GM18907 (cell line): Measurements from ENCODE around the gene SLC6A12.
"Not testable (repeated sequence)": the region's sequence is repeated elsewhere in the genome, so short reads cannot be mapped to it uniquely, and the experiment has no call there.

Experiments used
- ATAC-seq: cut with Tn5 transposase; IDR thresholded peaks from one replicate; pipeline ENCODE4 v1.9.1; 2021; ENCODE audit warnings: mild to moderate bottlenecking, moderate library complexity; ENCODE audit not compliant: unreplicated experiment

The SLC6A12 gene

GRCh38 chr12:218728-219590 is 5.0 kb upstream of the SLC6A12 start:
- ATAC-seq: no peak

GRCh38 chr12:218221-218620 is 4.3 kb upstream of the SLC6A12 start:
- ATAC-seq: no peak

GRCh38 chr12:217029-217428 is 3.1 kb upstream of the SLC6A12 start:
- not testable (repeated sequence) for ATAC-seq

- no peak for ATAC-seq
Measured at GRCh38 chr12:215116-215515, 1.2 kb upstream of the SLC6A12 start.

DNA sequence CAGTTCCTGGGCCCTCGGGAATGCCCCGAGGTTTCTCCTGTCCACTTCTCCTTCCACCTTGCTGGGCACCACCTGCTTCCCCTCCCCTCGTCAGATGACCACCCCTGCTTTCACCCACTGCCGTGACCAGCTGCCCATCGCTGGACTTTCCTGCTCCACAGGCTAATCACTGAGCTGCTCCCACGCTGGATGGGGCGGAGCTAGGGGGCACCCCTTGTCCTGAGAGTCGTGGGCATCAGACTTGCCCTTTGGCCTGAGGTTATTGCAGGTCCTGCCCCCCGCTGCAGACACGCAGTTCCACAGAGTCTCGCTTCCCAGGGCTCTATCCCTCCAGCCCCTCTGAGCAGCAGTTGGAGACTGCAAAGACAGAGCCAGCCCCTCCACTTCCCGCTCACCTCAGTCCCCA is 427 bp downstream of the SLC6A12 start:
- ATAC-seq: no peak

DNA sequence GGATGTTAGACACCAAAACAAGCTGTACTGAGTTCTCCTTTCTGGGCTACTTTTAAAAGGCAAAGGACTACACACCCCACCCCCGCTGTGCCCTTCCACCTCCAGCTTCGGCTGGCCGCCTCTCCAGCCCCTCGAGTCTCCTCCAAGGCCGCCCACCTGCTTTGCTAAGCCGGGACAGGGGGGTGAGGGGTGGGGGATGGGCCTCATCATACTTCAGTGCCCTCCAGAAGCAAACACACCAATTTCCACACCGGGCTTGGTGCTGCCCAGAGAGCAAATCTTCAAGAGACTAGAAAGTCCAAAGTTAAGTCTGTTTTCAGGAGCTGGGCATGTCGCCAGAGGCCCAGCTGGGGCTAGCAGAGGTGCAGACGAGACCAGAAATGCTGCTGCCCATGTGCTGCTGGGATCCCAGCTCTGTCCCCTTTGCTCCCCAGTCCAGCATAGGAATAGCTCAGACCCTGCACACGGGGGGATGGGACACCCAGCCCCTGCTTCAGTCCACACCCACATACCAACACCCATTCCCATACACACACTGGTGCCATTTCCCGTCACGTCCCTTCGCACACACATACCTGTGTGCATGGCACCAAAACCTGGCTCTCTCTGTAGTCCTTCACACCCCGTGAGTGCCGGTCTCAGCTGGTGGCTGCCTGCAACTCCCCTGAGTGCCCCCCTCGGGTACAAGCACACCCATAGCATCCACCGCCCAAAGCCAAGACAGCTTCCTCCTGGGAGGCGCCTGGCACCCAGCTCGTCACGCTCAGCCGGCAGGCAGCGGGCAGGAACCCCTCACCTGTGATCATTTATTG is 1.0 kb downstream of the SLC6A12 start:
- ATAC-seq: no peak

DNA sequence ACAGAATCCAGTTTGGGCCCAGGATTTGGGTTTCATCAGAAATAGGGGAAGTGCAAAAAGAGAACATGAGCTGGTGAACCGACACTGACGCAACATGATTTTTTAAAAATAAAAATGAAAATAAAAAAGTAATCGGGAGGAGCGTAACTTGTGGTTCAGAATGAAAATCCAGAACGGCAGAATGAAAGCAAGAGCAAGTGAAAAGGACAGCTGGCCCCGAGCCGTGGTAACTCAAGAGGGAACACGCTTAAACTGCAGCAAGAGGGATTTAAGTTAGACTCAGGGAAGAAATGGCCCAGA is 1.6 kb downstream of the SLC6A12 start:
- no peak for ATAC-seq

DNA sequence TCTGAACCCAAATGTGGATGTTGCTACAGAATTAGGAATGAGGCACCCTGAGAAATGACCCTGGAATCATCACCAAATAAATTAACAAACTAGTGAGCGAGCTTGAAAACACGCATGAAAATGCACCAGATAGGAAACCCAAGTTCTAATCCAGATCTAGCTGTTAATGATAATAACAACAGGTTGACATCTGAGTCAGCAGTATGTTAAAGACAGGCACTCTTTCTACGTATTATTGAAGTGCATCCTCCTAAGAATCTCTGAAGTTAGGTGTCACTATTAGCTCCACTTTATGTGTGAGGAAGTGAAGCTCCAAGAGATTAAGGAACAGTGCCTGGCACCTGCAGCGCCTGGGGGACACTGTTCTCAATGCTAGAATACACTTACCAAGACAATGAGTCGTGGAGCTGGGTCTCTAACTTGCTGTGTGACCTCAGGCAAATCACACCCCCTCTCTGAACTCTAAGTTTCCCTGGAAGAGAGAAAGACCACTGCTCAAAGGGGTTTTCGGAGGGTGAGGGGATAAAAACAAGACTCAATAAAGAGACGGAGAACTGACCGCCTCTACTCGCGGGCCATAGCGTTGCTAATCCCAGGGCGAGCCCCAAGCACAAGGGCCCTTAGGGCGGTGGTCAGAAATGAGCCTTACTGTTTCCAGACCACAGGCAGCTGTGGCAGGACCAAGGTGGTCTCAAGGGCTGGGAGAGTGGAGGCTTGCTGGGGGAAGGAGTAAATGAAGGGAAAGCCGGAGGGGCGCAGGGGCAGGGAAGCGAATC is 2.1 kb downstream of the SLC6A12 start:
- no peak for ATAC-seq

GRCh38 chr12:211142-211465 is 2.9 kb downstream of the SLC6A12 start:
- no peak for ATAC-seq

DNA sequence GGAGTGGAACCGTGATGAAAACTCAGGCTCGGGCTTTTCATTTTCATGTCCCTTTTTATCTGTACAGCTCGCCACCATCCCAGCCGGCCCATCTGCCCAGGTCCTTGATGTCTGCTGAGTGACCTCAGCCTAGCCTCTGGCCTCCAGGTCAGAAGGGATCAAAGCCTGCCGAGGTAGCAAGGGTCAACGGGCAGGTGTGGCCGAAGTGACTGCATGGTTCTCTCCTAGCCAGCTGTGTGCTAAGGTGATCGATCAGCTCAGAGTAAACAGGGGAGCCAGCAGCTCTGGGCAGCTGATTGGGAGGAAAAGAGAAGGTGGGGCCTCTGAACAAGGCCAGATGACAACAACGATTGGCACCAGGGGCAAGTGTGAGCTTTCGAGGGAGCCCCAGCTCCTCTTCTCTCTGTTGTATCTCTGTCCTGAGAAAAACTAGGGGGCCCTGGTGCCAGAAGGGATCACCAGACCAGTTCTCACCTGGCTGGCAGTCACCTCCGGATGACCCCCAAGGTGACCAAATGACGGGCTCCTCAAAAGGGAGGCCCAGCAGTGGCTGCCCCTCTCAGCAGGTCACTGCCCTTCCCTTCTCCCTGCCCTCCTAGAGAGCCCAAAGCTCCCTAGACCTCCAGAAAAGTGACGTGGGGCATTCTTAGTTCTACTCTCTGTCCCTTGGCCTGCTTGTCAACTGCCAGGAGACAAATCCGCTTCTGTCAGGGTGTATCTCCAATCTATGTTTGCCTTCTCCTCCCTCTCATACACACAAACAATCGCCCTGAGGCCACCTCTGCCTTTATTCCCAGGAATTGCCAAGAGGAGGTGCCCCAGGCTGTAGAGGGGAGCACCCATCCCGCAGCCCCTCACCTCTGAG is 3.4 kb downstream of the SLC6A12 start:
- ATAC-seq: no peak

DNA sequence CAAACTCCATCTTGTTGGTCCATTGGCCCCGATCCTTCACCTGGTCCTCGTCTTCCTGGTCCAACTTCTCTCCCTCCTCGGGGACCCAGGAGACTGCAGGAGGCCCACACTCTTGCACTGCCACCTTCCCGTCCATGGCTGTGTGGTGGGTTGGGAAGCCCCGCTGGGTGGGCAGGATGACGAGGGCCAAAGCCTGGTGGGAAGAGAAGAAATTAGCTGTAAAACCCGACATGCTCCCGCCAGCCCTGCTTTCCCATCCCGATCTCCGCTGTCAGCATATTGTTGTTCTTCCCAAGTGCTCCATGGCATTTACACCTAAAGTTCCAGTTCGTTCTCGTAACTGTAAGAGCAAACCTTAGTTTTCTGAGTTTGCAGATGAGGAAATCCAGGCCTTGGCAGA is 4.1 kb downstream of the SLC6A12 start:
- no peak for ATAC-seq

DNA sequence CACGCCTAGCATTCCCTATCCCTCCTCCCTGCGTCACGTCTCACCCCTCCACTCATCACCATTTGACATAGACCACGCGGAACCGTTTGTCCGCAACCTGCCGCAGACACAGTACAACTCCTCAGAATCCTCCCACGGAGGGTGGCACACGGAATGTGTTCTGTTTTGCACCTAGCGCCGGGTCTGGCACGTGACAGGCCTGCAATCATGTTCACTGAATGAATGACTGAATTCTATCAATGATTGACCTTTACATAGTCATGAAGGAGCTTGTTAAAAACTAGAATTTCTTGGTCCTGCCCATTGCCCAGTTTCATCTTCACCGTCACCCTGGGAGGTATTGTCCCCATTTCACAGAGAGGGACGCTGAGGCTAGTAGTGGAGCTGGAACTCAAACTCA is 4.7 kb downstream of the SLC6A12 start:
- ATAC-seq: no peak

DNA sequence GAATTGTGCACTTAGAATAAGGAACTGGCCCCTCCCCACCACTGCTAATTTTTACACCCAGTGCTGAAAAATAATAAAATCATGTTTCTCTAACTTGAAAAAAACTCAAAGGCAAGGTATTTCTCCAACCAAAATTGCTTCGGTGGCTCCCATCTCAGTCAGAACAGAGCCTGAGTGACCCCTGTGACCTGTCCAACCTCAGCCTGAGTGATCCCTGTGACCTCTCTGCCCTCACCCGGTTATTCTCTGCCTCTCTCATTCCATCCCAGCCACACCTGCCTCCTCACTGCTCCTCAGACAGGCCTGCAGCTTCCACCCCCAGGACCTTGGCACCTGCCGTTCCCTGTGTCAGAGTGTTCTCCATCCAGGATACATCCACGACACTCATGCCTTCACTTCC is 5.1 kb downstream of the SLC6A12 start:
- no peak for ATAC-seq

DNA sequence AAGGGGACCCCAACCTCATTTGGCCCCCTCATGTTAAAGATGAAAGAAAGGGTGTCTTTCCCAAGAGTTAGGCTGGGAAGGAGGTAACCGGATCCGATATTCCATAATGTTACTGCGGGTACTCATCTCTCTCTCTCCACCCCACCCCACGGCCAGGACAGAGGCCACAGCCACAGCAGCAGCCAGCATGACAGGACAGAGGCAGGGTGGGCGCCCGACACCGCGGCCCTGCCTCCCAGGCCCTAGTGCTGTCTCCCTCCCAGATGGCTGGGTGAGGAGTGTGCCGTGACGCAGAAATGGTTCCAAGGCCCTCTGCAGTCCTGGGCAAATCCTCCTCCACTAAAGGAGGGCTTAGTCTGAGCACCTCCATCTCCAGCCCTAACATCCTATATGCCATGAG is 6.2 kb downstream of the SLC6A12 start:
- ATAC-seq: no peak

- ATAC-seq: no peak
Measured at GRCh38 chr12:206746-207440, 7.1 kb downstream of the SLC6A12 start.

- ATAC-seq: no peak
Measured at GRCh38 chr12:205026-205425, 8.9 kb downstream of the SLC6A12 start.

DNA sequence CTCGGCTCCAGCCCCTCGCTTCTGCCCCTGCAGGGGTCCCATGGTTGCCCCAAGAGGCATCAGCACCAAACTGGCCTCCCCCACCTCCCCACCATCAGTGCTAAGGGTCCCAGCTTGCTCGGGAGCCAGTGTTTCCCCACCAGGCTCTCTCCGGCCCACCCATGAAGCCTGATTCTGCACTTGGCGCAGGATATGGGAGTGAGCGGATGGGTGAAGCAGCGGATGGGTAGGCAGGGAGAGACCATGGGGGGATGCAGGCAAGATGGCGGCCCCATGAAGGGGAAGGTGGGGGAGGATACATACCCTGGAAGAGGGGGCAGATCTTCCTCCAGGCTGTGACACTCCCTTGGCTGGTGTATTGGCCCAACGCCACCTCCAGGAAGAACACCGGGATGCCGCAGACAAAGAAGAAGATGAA is 9.7 kb downstream of the SLC6A12 start:
- no peak for ATAC-seq

- no peak for ATAC-seq
Measured at GRCh38 chr12:203462-204260, 10.3 kb downstream of the SLC6A12 start.

GRCh38 chr12:203074-203461 is 10.9 kb downstream of the SLC6A12 start:
- no peak for ATAC-seq
